CD14-positive monocyte (primary cell): Measurements from ENCODE around the gene RAB32. TPM values are rescaled to one million over a fixed set of nuclear protein-coding genes. Genes with fewer than 3 reads are reported as not detected.

Experiments
- DNase-seq, 3 donors: peaks; one replicate each; pipeline ENCODE4 v3.0.0-alpha.2; 2011 to 2022
- H2AFZ ChIP-seq: 2 replicates; pipeline ENCODE4 v1.6.0; 2012; ENCODE audit warnings: mild to moderate bottlenecking, low read depth, low read length, inconsistent platforms; ENCODE audit not compliant: insufficient read depth, poor library complexity, severe bottlenecking
- H3K27ac ChIP-seq, 2 donors: 1 replicate in 1 of 2; 2 replicates in 1 of 2; pipeline ENCODE4 v1.5.1; 2012 to 2013; ENCODE audit warnings: low read length in 2 of 2, control low read depth in 1 of 2, inconsistent platforms in 1 of 2, low read depth in 1 of 2, mild to moderate bottlenecking in 1 of 2
- H3K27me3 ChIP-seq, 2 donors: one replicate each; pipeline versions ENCODE4 v1.6.0 to v1.6.1; 2011 to 2013; ENCODE audit warnings: low read length in 2 of 2; ENCODE audit not compliant: control insufficient read depth in 2 of 2, insufficient read depth in 2 of 2
- H3K36me3 ChIP-seq, 2 donors: replicated peaks in 1 of 2; 1 replicate in 1 of 2; 2 replicates in 1 of 2; pipeline versions ENCODE4 v1.5.1 to v1.6.1; 2012 to 2013; ENCODE audit warnings: low read length in 2 of 2, control low read depth in 1 of 2, inconsistent platforms in 1 of 2, mild to moderate bottlenecking in 1 of 2; ENCODE audit not compliant: insufficient read depth in 2 of 2, control insufficient read depth in 1 of 2
- H3K4me1 ChIP-seq, 2 donors: 1 replicate in 1 of 2; 2 replicates in 1 of 2; pipeline versions ENCODE4 v1.5.1 to v1.6.1; 2012 to 2013; ENCODE audit warnings: low read length in 2 of 2, control low read depth in 1 of 2, inconsistent platforms in 1 of 2, mild to moderate bottlenecking in 1 of 2, moderate library complexity in 1 of 2; ENCODE audit not compliant: insufficient read depth in 2 of 2, control insufficient read depth in 1 of 2
- H3K4me2 ChIP-seq: replicated peaks from 2 replicates; pipeline ENCODE3; 2012; ENCODE audit warnings: low read length, moderate library complexity, mild to moderate bottlenecking; ENCODE audit not compliant: poor library complexity, severe bottlenecking; ENCODE audit errors: extremely low read depth
- H3K4me3 ChIP-seq, 3 experiments: fragments of 200-600 bp in 1 of 3; sonication (generic) in 1 of 3; replicated peaks in 1 of 3; 1 replicate in 2 of 3; 2 replicates in 1 of 3; pipeline ENCODE4 v1.5.1; 2011 to 2013; ENCODE audit warnings: low read length in 3 of 3, mild to moderate bottlenecking in 3 of 3, control low read depth in 2 of 3, low read depth in 2 of 3, inconsistent platforms in 1 of 3, moderate library complexity in 1 of 3
- H3K79me2 ChIP-seq: 2 replicates; pipeline ENCODE4 v1.6.0; 2012; ENCODE audit warnings: mild to moderate bottlenecking, control low read depth, inconsistent platforms, low read length, moderate library complexity; ENCODE audit not compliant: insufficient read depth
- H3K9ac ChIP-seq: 2 replicates; pipeline ENCODE4 v1.6.0; 2017; ENCODE audit warnings: low read length, mild to moderate bottlenecking; ENCODE audit not compliant: insufficient read depth, poor library complexity, severe bottlenecking
- H3K9me3 ChIP-seq, 2 donors: replicated peaks in 1 of 2; 1 replicate in 1 of 2; 2 replicates in 1 of 2; pipeline versions ENCODE4 v1.5.1 to v1.6.1; 2012 to 2013; ENCODE audit warnings: low read length in 2 of 2, control low read depth in 1 of 2; ENCODE audit not compliant: control insufficient read depth in 1 of 2, insufficient read depth in 1 of 2
- H4K20me1 ChIP-seq: 2 replicates; pipeline ENCODE4 v1.6.0; 2012; ENCODE audit warnings: mild to moderate bottlenecking, low read length, control low read depth, moderate library complexity; ENCODE audit not compliant: insufficient read depth
- H3K27ac Mint-ChIP-seq, 7 donors: one replicate each; pipeline ENCODE4 v1.8.0; 2020; ENCODE audit warnings: mild to moderate bottlenecking in 7 of 7, mixed read lengths in 7 of 7, moderate library complexity in 6 of 7, inconsistent platforms in 2 of 7
- H3K27me3 Mint-ChIP-seq, 3 donors: one replicate each; pipeline ENCODE4 v1.8.0; 2021 to 2022; ENCODE audit warnings: low read depth in 3 of 3, mild to moderate bottlenecking in 3 of 3, mixed read lengths in 3 of 3, moderate library complexity in 3 of 3, inconsistent platforms in 1 of 3
- H3K36me3 Mint-ChIP-seq, 2 donors: one replicate each; pipeline ENCODE4 v1.8.0; 2020; ENCODE audit warnings: mixed read lengths in 2 of 2, inconsistent platforms in 1 of 2, mild to moderate bottlenecking in 1 of 2
- H3K4me1 Mint-ChIP-seq: one replicate; pipeline ENCODE4 v1.8.0; 2020; ENCODE audit warnings: mild to moderate bottlenecking, mixed read lengths
- H3K4me3 Mint-ChIP-seq, 2 donors: one replicate each; pipeline ENCODE4 v1.8.0; 2020; ENCODE audit warnings: mild to moderate bottlenecking in 2 of 2, mixed read lengths in 2 of 2, moderate library complexity in 1 of 2
- H3K9me3 Mint-ChIP-seq, 7 donors: one replicate each; pipeline ENCODE4 v1.8.0; 2020 to 2022; ENCODE audit warnings: mixed read lengths in 7 of 7, mild to moderate bottlenecking in 6 of 7, moderate library complexity in 6 of 7, inconsistent platforms in 2 of 7
- CTCF ChIP-seq: fragments of 200-600 bp; IDR thresholded peaks from one replicate; pipeline ENCODE4 v1.8.0; 2022; ENCODE audit warnings: antibody characterized with exemption, mild to moderate bottlenecking
- WGBS: methylation state at CpG from one replicate; pipeline ENCODE4 v1.1.5; 2013; ENCODE audit warnings: missing lambda C conversion rate; ENCODE audit not compliant: insufficient coverage; 5-methylcytosine and 5-hydroxymethylcytosine counted together
- intact Hi-C, 2 donors: fragments of 100-400 bp; cut with micrococcal nuclease; formaldehyde crosslinking; loops; one replicate each; pipeline versions ENCODE4 v1.15.0 to v1.15.1; 2023
- polyA plus RNA-seq, 3 donors: library from polyadenylated mRNA; depleted of rRNA in 1 of 3; unstranded in 2 of 3; stranded (reverse) in 1 of 3; fragments of 300-500 nt in 2 of 3; fragments of >200 nt in 1 of 3; fragmentation: Illumina TruSeq in 2 of 3; gene quantifications; 1 replicate in 2 of 3; 2 replicates in 1 of 3; pipeline ENCODE4 v1.2.3, GENCODE V29; 2012 to 2021

The RAB32 gene
- polyA plus RNA-seq, 3 donors, result 82.6 to 588 (median 429) TPM

GRCh38 chr6:146583966-146584365 lies 40.3 kb downstream of the RAB32 start:
- no peak for DNase-seq
- intact Hi-C loops, result no loop called here
- no peaks in the 10 kb centered on the region for H3K27me3 ChIP-seq
- H3K27me3 Mint-ChIP-seq, result no peaks in the 10 kb centered on the region
- no peaks in the 10 kb centered on the region for H3K79me2 ChIP-seq
- H3K9me3 ChIP-seq, result no peaks in the 10 kb centered on the region
- H2AFZ ChIP-seq, result no peak overlapping the region
- no peak overlapping the region for H3K9ac ChIP-seq
- no peaks in the 10 kb centered on the region for H3K36me3 ChIP-seq
- H3K36me3 Mint-ChIP-seq, result peaks cover 0 to 2% of the 10 kb centered on the region in 2 donors
- no peaks in the 10 kb centered on the region for H3K9me3 Mint-ChIP-seq
- H3K4me2 ChIP-seq, result no peak overlapping the region
- no peak overlapping the region for H3K4me3 ChIP-seq
- no peak overlapping the region for H3K27ac ChIP-seq
- no peak for TF ChIP-seq CTCF
- no peaks in the 10 kb centered on the region for H4K20me1 ChIP-seq
- no peak overlapping the region for H3K27ac Mint-ChIP-seq
- no CpG with 5 or more reads among the region's 1 CpG for WGBS
- no peak overlapping the region for H3K4me3 Mint-ChIP-seq
- peaks cover 40 to 51% of the 10 kb centered on the region in 2 donors for H3K4me1 ChIP-seq
- peaks cover 35% of the 10 kb centered on the region for H3K4me1 Mint-ChIP-seq

GRCh38 chr6:146587459-146587858 lies 43.8 kb downstream of the RAB32 start:
- H3K9ac ChIP-seq, result no peak overlapping the region
- no peak overlapping the region for H2AFZ ChIP-seq
- no peak overlapping the region for H3K4me3 Mint-ChIP-seq
- H3K36me3 ChIP-seq, result no peaks in the 10 kb centered on the region
- intact Hi-C loops, result no loop called here
- H3K4me1 ChIP-seq, result peaks cover 47 to 61% of the 10 kb centered on the region in 2 donors
- H3K4me2 ChIP-seq, result peak overlapping the region; percentile 6
- WGBS, result no CpG with 5 or more reads among the region's 1 CpG
- peaks cover 37% of the 10 kb centered on the region for H3K4me1 Mint-ChIP-seq
- H3K9me3 Mint-ChIP-seq, result no peaks in the 10 kb centered on the region
- no peaks in the 10 kb centered on the region for H3K9me3 ChIP-seq
- peak; percentile 44 to 54 (median 47) for DNase-seq
- no peaks in the 10 kb centered on the region for H3K27me3 ChIP-seq
- H4K20me1 ChIP-seq, result no peaks in the 10 kb centered on the region
- no peak overlapping the region for H3K27ac Mint-ChIP-seq
- H3K27me3 Mint-ChIP-seq, result no peaks in the 10 kb centered on the region
- H3K4me3 ChIP-seq, result peak overlapping the region in 1 of 3 experiments; percentile 2
- TF ChIP-seq CTCF, result no peak
- H3K27ac ChIP-seq, result peak overlapping the region in 1 of 2 donors; percentile 27
- H3K79me2 ChIP-seq, result no peaks in the 10 kb centered on the region
- H3K36me3 Mint-ChIP-seq, result no peaks in the 10 kb centered on the region
